ENCODE data around the gene FAM156A. TPM values are rescaled to one million over a fixed set of nuclear protein-coding genes. Genes with fewer than 3 reads are reported as not detected.

The FAM156A gene
- total RNA-seq, 1 experiment from 2014 or later: 8.8 TPM

Other genes with a start within 250 kb of the FAM156A start
- gene SSX2B, start 207.3 kb downstream of the FAM156A start, total RNA-seq (2014; rRNA removed; shearing (Covaris generic)): 0.10 TPM in 1 of 2 replicates, not detected in the other
- gene SPANXN5, start 161.1 kb downstream of the FAM156A start, total RNA-seq (2014; rRNA removed; shearing (Covaris generic)): not detected in 2 replicates
- gene XAGE5, start 147.2 kb downstream of the FAM156A start, total RNA-seq (2014; rRNA removed; shearing (Covaris generic)): not detected in 2 replicates
- not detected in 2 replicates for gene XAGE3, start 90.4 kb downstream of the FAM156A start, total RNA-seq (2014; rRNA removed; shearing (Covaris generic))
- 21.5 and 24.3 TPM in 2 replicates for gene FAM156B, start 61.2 kb downstream of the FAM156A start, total RNA-seq (2014; rRNA removed; shearing (Covaris generic))
- gene GPR173, start 90.3 kb upstream of the FAM156A start, total RNA-seq (2014; rRNA removed; shearing (Covaris generic)): 3.4 and 3.6 TPM in 2 replicates
- 7.6 and 11.2 TPM in 2 replicates for gene TSPYL2, start 123.8 kb upstream of the FAM156A start, total RNA-seq (2014; rRNA removed; shearing (Covaris generic))
- 4.1 and 7.3 TPM in 2 replicates for gene KANTR, start 135.6 kb upstream of the FAM156A start, total RNA-seq (2014; rRNA removed; shearing (Covaris generic))